ENCODE data around the gene ARPC5. TPM values are rescaled to one million over a fixed set of nuclear protein-coding genes. Genes with fewer than 3 reads are reported as not detected.

Gene ARPC5
- total RNA-seq, 3 donors from 2014 or later = 60.8 to 80.8 (median 70.8) TPM

DNA sequence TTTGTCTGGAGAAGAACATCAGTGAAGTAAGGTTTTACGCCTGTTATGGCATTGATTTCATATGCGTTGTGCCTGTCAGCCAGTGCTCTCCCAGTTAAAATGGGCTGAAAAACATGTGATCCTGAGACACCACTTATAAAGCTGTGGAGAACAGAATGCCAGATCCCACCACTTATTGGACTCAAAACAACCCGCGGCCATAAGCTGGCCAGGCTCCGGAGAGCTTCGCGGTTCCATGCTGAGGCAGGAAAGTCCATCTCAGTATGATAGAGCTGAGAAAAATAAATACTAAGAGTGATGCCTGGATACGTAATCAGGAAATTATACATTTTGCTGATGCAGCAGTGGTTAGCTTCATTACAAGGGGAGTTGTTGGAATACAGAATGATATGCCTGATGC is 12.5 kb upstream of the ARPC5 start:
- H3K27ac ChIP-seq = no peak overlapping the region
- intact Hi-C loops (cut with DNase I; ENCODE audit: low total_unique reads) = no loop called here

DNA sequence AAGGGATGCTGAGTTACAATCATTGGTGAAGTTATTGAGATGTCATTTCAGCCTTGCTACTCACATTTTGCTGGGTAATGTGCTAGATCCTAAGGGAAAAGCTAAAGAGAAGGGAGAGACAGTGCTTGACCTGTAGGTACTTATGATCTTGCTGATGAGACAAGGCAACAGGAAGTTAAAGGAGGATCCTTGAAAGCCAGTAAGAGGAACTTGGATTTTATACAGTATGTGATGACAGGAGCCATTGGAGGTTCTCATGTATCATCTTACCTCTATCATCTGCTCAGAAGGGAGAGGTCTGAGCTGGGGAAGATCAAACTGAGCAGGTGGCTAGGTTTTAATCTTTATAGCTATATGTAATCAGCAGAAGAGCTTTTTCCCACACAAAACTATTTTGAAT is 11.2 kb upstream of the ARPC5 start:
- H3K4me3 ChIP-seq = no peak overlapping the region
- intact Hi-C loops (cut with DNase I; ENCODE audit: low total_unique reads) = no loop called here
- no peaks in the 10 kb centered on the region for H3K4me1 ChIP-seq
- DNase-seq (ENCODE audit: low spot score in 2 of 2) = no peak
- TF ChIP-seq, protein P1, sequence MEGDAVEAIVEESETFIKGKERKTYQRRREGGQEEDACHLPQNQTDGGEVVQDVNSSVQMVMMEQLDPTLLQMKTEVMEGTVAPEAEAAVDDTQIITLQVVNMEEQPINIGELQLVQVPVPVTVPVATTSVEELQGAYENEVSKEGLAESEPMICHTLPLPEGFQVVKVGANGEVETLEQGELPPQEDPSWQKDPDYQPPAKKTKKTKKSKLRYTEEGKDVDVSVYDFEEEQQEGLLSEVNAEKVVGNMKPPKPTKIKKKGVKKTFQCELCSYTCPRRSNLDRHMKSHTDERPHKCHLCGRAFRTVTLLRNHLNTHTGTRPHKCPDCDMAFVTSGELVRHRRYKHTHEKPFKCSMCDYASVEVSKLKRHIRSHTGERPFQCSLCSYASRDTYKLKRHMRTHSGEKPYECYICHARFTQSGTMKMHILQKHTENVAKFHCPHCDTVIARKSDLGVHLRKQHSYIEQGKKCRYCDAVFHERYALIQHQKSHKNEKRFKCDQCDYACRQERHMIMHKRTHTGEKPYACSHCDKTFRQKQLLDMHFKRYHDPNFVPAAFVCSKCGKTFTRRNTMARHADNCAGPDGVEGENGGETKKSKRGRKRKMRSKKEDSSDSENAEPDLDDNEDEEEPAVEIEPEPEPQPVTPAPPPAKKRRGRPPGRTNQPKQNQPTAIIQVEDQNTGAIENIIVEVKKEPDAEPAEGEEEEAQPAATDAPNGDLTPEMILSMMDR (IDR thresholded peaks at IDR 0.05) = no peak
- TF ChIP-seq POLR2A (IDR thresholded peaks at IDR 0.05) (no peak), POLR2AphosphoS5 (IDR thresholded peaks at IDR 0.05) (no peak)
- H3K36me3 ChIP-seq = no peaks in the 10 kb centered on the region
- H3K27ac ChIP-seq = no peak overlapping the region
- no peaks in the 10 kb centered on the region for H3K27me3 ChIP-seq
- H3K9me3 ChIP-seq = no peaks in the 10 kb centered on the region

More for the DNA sequence above, 12.5 kb upstream of the ARPC5 start:
- Histone ChIP-seq H3K4me3 (no peak overlapping the region), H3K36me3 (no peaks in the 10 kb centered on the region), H3K27me3 (no peaks in the 10 kb centered on the region), H3K9me3 (no peaks in the 10 kb centered on the region), H3K4me1 (no peaks in the 10 kb centered on the region)
- no peak for TF ChIP-seq POLR2A (IDR thresholded peaks at IDR 0.05)
- no peak for TF ChIP-seq POLR2AphosphoS5 (IDR thresholded peaks at IDR 0.05)
- TF ChIP-seq, protein P1 (IDR thresholded peaks at IDR 0.05) = no peak
- DNase-seq (ENCODE audit: low spot score in 2 of 2) = no peak

DNA sequence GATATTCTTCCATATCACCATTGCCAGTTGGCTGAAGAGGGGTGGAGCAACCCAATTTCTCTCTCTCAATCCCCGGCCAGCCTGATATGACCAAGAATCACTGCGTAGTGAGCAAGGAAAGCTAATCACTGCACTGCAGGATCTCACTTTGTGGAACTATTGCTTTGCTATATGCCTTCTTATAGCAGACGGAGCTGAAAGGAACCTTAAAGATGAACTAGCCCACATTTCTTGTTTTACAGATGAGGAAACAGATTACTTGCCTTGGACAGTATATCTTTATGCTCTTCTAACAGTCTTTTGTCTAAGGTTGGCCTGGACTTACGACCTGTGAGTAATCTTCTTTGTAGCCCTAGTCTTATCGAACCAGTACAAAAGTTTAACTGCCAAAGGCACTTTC is 9.9 kb upstream of the ARPC5 start:
- intact Hi-C loops (cut with DNase I; ENCODE audit: low total_unique reads) = no loop called here
- no peaks in the 10 kb centered on the region for H3K27me3 ChIP-seq
- H3K4me3 ChIP-seq = no peak overlapping the region
- H3K36me3 ChIP-seq = no peaks in the 10 kb centered on the region
- no peak for TF ChIP-seq POLR2AphosphoS5 (IDR thresholded peaks at IDR 0.05)
- TF ChIP-seq POLR2A (IDR thresholded peaks at IDR 0.05) = no peak
- TF ChIP-seq, protein P1 (IDR thresholded peaks at IDR 0.05) = no peak
- no peak for DNase-seq (ENCODE audit: low spot score in 2 of 2)
- no peaks in the 10 kb centered on the region for H3K9me3 ChIP-seq
- no peaks in the 10 kb centered on the region for H3K4me1 ChIP-seq
- no peak overlapping the region for H3K27ac ChIP-seq

DNA sequence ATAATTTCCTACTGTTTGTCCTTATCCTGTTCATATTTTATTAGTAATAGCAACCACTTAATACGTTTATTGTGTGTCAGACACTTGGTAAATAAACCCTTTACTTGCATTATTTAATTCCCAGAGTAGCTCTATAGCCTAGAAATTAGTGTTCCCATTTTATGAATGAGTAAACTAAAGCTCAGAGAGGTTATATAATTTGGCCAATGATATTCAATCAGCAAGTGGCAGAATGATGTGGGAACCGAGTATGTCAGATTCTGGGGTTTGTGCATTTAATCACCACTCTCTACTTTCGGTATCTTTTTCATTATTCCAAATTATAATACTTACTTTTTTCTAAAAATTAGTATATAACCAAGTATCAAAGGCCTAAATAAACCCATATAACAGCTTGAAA is 6.6 kb upstream of the ARPC5 start:
- DNase-seq (ENCODE audit: low spot score in 2 of 2) = no peak
- H3K27ac ChIP-seq = no peak overlapping the region
- no peaks in the 10 kb centered on the region for H3K27me3 ChIP-seq
- H3K4me3 ChIP-seq = no peak overlapping the region
- H3K9me3 ChIP-seq = no peaks in the 10 kb centered on the region
- no peaks in the 10 kb centered on the region for H3K4me1 ChIP-seq
- intact Hi-C loops (cut with DNase I; ENCODE audit: low total_unique reads) = no loop called here
- no peaks in the 10 kb centered on the region for H3K36me3 ChIP-seq
- TF ChIP-seq, protein P1 (IDR thresholded peaks at IDR 0.05) = no peak
- no peak for TF ChIP-seq POLR2A (IDR thresholded peaks at IDR 0.05)
- no peak for TF ChIP-seq POLR2AphosphoS5 (IDR thresholded peaks at IDR 0.05)

DNA sequence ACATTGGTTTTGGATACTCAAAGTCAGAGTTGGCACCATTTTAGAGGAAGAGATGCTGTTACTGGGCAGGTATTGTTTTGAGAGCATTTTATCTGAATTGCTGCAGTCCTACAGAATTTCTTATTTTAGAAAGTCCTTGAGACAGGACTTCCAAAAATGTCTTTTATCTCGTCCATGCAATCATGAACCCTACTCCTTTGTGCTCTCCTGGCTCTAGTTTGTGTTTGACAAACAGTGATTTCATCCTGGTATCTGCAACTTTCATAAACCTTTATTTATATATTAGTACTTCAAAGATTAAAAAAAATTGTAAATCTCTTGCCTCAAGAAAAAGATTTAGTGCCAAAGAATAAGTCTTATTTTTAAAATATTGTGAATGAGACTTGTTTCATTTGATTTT is 4.6 kb upstream of the ARPC5 start:
- intact Hi-C loops (cut with DNase I; ENCODE audit: low total_unique reads) = no loop called here
- H3K27ac ChIP-seq = no peak overlapping the region
- TF ChIP-seq POLR2A (IDR thresholded peaks at IDR 0.05) (no peak), POLR2AphosphoS5 (IDR thresholded peaks at IDR 0.05) (no peak)
- TF ChIP-seq, protein P1 (IDR thresholded peaks at IDR 0.05) = no peak
- no peak overlapping the region for H3K4me3 ChIP-seq
- H3K4me1 ChIP-seq = no peaks in the 10 kb centered on the region
- no peaks in the 10 kb centered on the region for H3K9me3 ChIP-seq
- no peak for DNase-seq (ENCODE audit: low spot score in 2 of 2)
- no peaks in the 10 kb centered on the region for H3K36me3 ChIP-seq
- H3K27me3 ChIP-seq = no peaks in the 10 kb centered on the region
